Measurements from ENCODE around the gene BRIX1.
"Not testable (repeated sequence)": the region's sequence is repeated elsewhere in the genome, so short reads cannot be mapped to it uniquely, and the experiment has no call there.

Gene BRIX1

DNA sequence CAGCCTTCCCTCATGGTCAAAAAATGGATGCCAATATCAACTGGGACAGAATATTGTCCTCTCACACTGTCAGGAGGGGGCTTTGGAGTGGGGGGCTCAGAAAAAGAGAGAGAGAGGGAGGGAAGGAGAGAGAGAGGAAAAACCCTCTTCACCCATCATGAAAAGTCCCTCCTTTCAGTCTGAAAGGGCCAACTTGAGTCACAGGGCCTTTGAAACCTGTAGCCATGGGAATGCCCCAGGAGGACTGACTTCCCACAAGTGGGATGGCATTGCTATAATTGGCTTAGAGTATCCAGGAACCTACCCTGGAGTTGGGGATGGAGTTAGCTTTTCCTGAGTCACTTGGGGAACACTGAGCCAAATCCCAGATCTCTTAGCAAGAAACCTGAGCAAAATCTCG is 55.0 kb downstream of the BRIX1 start:
- FAIRE-seq, result no peak

DNA sequence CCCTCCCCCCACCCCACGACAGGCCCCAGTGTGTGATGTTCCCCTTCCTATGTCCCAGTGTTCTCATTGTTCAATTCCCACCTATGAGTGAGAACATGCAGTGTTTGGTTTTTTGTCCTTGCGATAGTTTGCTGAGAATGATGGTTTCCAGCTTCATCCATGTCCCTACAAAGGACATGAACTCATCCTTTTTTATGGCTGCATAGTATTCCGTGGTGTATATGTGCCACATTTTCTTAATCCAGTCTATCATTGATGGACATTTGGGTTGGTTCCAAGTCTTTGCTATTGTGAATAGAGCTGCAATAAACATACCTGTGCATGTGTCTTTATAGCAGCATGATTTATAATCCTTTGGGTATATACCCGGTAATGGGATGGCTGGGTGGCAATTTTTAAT is 56.1 kb downstream of the BRIX1 start:
- FAIRE-seq, result not testable (repeated sequence)
